ENCODE results near the gene DLX1.
A peak's percentile ranks its signal among the peaks of the same experiment; 100 is the strongest.

DLX1 gene

DNA sequence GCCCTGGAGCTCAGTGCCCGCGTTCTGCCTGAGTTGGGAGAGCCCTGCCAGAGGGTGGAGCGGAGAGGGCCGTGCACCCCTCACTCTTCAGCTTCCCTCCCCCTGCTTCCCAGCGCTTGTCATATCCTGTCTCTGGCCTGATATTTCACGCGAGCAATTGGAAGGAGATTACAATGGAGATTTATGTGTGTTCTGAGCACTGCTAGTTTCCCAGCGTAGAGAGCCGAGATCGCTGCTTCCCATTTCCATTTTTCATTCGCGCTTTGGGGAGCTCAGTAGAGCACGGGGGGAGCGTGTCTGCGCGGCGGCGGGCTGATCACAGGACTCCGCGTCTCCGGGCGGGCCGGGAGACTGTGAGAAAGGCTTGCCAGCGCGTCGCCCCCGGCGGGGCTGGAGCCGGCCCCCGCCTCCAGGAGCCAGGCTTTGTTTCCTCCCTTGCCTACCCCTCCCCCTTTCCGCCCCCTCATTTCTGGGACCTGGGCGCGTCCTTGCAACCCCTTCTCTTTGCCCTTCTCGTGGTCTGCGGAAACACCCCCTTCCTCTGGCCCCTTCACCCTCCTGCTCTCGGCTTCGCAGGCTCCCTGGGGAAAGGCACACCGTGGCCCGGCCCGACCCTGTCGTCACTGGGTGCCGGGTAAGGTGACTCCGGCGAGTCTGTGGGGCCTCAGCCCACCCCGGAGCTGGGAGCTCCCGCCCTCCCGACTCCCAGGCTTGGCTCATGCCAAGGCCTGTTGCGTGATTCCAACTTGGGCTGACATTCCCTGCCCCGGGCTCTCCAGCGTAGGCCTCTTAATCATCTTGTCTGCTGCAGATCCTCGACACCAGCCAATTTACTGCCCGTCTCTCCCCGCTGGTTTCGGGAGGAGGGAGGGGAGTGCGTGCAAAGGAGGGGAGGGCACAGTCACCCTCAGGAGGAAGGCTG is 11.6 kb downstream of the DLX1 start (continued):
- TF ChIP-seq GLI2 (tag by site-specific recombination; IDR thresholded peaks at IDR 0.05; ENCODE audit: borderline replicate concordance, low read depth) (no peak; the same call in 1 of the 2 replicates), SCRT1 (tag by site-specific recombination; IDR thresholded peaks at IDR 0.05; ENCODE audit: borderline replicate concordance) (peak; percentile 86; the same call in 1 of the 2 replicates), ZNF157 (tag by site-specific recombination; IDR thresholded peaks at IDR 0.05) (no peak), SALL2 (tag by site-specific recombination; IDR thresholded peaks at IDR 0.05; ENCODE audit: borderline replicate concordance) (no peak), ZNF664 (tag by site-specific recombination; IDR thresholded peaks at IDR 0.05) (no peak), KLF1 (tag by site-specific recombination; IDR thresholded peaks at IDR 0.05) (peak; percentile 54), ZNF785 (tag by site-specific recombination; IDR thresholded peaks at IDR 0.05) (no peak), KLF16 (tag by site-specific recombination; IDR thresholded peaks at IDR 0.05) (peak; percentile 90), ZNF114 (tag by site-specific recombination; IDR thresholded peaks at IDR 0.05) (no peak), ZEB2 (tag by site-specific recombination; IDR thresholded peaks at IDR 0.05) (peak; percentile 97), ZNF404 (tag by site-specific recombination; IDR thresholded peaks at IDR 0.05) (no peak), ZNF530 (tag by site-specific recombination; IDR thresholded peaks at IDR 0.05; ENCODE audit: low read depth) (no peak), ZNF391 (tag by site-specific recombination; IDR thresholded peaks at IDR 0.05; ENCODE audit: borderline replicate concordance, low read depth) (no peak), ZNF548 (tag by site-specific recombination; IDR thresholded peaks at IDR 0.05) (no peak), GLIS2 (tag by site-specific recombination; IDR thresholded peaks at IDR 0.05) (peak; percentile 95), ZNF37A (tag by site-specific recombination; IDR thresholded peaks at IDR 0.05) (no peak), ZNF16 (tag by site-specific recombination; IDR thresholded peaks at IDR 0.05; ENCODE audit: low read depth) (no peak), ZNF19 (tag by site-specific recombination; IDR thresholded peaks at IDR 0.05; ENCODE audit: low read depth) (no peak), SP7 (tag by site-specific recombination; IDR thresholded peaks at IDR 0.05) (peak; percentile 92), ZNF777 (tag by site-specific recombination; IDR thresholded peaks at IDR 0.05; ENCODE audit: borderline replicate concordance) (no peak), ZNF433 (tag by site-specific recombination; IDR thresholded peaks at IDR 0.05; ENCODE audit: low read depth) (no peak), ZNF214 (tag by site-specific recombination; IDR thresholded peaks at IDR 0.05; ENCODE audit: borderline replicate concordance) (no peak), ZNF223 (tag by site-specific recombination; IDR thresholded peaks at IDR 0.05) (peak; percentile 98), BCL11B (tag by site-specific recombination; IDR thresholded peaks at IDR 0.05; ENCODE audit: low read depth) (peak; percentile 22; the same call in 1 of the 2 replicates), ZNF341 (tag by site-specific recombination; IDR thresholded peaks at IDR 0.05; ENCODE audit: low read depth) (peak; percentile 83), ZNF600 (tag by site-specific recombination; IDR thresholded peaks at IDR 0.05) (peak; percentile 83)
- TF ChIP-seq, protein P1, sequence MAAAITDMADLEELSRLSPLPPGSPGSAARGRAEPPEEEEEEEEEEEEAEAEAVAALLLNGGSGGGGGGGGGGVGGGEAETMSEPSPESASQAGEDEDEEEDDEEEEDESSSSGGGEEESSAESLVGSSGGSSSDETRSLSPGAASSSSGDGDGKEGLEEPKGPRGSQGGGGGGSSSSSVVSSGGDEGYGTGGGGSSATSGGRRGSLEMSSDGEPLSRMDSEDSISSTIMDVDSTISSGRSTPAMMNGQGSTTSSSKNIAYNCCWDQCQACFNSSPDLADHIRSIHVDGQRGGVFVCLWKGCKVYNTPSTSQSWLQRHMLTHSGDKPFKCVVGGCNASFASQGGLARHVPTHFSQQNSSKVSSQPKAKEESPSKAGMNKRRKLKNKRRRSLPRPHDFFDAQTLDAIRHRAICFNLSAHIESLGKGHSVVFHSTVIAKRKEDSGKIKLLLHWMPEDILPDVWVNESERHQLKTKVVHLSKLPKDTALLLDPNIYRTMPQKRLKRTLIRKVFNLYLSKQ (tag by site-specific recombination; IDR thresholded peaks at IDR 0.05; ENCODE audit: borderline replicate concordance), result no peak
- TF ChIP-seq, protein P2, sequence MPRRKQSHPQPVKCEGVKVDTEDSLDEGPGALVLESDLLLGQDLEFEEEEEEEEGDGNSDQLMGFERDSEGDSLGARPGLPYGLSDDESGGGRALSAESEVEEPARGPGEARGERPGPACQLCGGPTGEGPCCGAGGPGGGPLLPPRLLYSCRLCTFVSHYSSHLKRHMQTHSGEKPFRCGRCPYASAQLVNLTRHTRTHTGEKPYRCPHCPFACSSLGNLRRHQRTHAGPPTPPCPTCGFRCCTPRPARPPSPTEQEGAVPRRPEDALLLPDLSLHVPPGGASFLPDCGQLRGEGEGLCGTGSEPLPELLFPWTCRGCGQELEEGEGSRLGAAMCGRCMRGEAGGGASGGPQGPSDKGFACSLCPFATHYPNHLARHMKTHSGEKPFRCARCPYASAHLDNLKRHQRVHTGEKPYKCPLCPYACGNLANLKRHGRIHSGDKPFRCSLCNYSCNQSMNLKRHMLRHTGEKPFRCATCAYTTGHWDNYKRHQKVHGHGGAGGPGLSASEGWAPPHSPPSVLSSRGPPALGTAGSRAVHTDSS (tag by site-specific recombination; IDR thresholded peaks at IDR 0.05), result 0 out of 2 replicates have a peak, but pooled peaks have one; percentile 37
- TF ChIP-seq, protein P3, sequence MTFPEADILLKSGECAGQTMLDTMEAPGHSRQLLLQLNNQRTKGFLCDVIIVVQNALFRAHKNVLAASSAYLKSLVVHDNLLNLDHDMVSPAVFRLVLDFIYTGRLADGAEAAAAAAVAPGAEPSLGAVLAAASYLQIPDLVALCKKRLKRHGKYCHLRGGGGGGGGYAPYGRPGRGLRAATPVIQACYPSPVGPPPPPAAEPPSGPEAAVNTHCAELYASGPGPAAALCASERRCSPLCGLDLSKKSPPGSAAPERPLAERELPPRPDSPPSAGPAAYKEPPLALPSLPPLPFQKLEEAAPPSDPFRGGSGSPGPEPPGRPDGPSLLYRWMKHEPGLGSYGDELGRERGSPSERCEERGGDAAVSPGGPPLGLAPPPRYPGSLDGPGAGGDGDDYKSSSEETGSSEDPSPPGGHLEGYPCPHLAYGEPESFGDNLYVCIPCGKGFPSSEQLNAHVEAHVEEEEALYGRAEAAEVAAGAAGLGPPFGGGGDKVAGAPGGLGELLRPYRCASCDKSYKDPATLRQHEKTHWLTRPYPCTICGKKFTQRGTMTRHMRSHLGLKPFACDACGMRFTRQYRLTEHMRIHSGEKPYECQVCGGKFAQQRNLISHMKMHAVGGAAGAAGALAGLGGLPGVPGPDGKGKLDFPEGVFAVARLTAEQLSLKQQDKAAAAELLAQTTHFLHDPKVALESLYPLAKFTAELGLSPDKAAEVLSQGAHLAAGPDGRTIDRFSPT (tag by site-specific recombination; IDR thresholded peaks at IDR 0.05), result peak; percentile 74; the same call in 1 of the 2 replicates
- TF ChIP-seq, protein P4, sequence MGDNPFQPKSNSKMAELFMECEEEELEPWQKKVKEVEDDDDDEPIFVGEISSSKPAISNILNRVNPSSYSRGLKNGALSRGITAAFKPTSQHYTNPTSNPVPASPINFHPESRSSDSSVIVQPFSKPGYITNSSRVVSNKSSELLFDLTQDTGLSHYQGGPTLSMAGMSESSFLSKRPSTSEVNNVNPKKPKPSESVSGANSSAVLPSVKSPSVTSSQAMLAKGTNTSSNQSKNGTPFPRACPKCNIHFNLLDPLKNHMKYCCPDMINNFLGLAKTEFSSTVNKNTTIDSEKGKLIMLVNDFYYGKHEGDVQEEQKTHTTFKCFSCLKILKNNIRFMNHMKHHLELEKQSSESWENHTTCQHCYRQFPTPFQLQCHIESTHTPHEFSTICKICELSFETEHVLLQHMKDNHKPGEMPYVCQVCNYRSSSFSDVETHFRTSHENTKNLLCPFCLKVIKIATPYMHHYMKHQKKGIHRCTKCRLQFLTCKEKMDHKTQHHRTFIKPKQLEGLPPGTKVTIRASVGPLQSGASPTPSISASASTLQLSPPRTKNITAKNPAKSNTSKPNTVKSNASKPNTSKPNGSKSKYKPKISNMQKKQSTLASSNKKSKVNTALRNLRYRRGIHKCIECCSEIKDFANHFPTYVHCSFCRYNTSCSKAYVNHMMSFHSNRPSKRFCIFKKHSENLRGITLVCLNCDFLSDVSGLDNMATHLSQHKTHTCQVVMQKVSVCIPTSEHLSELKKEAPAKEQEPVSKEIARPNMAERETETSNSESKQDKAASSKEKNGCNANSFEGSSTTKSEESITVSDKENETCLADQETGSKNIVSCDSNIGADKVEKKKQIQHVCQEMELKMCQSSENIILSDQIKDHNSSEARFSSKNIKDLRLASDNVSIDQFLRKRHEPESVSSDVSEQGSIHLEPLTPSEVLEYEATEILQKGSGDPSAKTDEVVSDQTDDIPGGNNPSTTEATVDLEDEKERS (tag by site-specific recombination; IDR thresholded peaks at IDR 0.05), result no peak
- TF ChIP-seq, protein P5, sequence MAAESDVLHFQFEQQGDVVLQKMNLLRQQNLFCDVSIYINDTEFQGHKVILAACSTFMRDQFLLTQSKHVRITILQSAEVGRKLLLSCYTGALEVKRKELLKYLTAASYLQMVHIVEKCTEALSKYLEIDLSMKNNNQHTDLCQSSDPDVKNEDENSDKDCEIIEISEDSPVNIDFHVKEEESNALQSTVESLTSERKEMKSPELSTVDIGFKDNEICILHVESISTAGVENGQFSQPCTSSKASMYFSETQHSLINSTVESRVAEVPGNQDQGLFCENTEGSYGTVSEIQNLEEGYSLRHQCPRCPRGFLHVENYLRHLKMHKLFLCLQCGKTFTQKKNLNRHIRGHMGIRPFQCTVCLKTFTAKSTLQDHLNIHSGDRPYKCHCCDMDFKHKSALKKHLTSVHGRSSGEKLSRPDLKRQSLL (tag by site-specific recombination; IDR thresholded peaks at IDR 0.05), result peak; percentile 53; the same call in 1 of the 2 replicates
